ENCODE measurements around the gene TACC2. TPM values are rescaled to one million over a fixed set of nuclear protein-coding genes. Genes with fewer than 3 reads are reported as not detected.

Gene TACC2
- total RNA-seq, 2 experiments from 2014 or later, result not detected

- TF ChIP-seq CTCF (IDR thresholded peaks at IDR 0.05), result no peak
- Mint-ChIP-seq H3K9me3 (no peaks in the 10 kb centered on the region), H3K27me3 (peaks cover 2% of the 10 kb centered on the region), H3K27ac (no peak overlapping the region), H3K36me3 (ENCODE audit: low read depth) (no peaks in the 10 kb centered on the region), H3K4me1 (ENCODE audit: low read depth) (no peaks in the 10 kb centered on the region), H3K4me3 (no peak overlapping the region)
- ChIA-PET POLR2A (no interaction called here), CTCF (no interaction called here)
- DNase-seq, result no peak
- intact Hi-C loops (cut with micrococcal nuclease), result no loop called here
- ATAC-seq, result no peak
These were observed 240.7 kb downstream of the TACC2 start for GRCh38 chr10:122229666-122230065.

GRCh38 chr10:122230222-122230621 lies 241.3 kb downstream of the TACC2 start:
- no peaks in the 10 kb centered on the region for H3K36me3 Mint-ChIP-seq (ENCODE audit: low read depth)
- no peaks in the 10 kb centered on the region for H3K4me1 Mint-ChIP-seq (ENCODE audit: low read depth)
- no peak for ATAC-seq
- ChIA-PET CTCF (no interaction called here), POLR2A (no interaction called here)
- H3K4me3 Mint-ChIP-seq, result no peak overlapping the region
- H3K27me3 Mint-ChIP-seq, result peaks cover 2% of the 10 kb centered on the region
- DNase-seq, result no peak
- H3K9me3 Mint-ChIP-seq, result no peaks in the 10 kb centered on the region
- intact Hi-C loops (cut with micrococcal nuclease), result no loop called here
- TF ChIP-seq CTCF (IDR thresholded peaks at IDR 0.05), result no peak
- no peak overlapping the region for H3K27ac Mint-ChIP-seq

- no peaks in the 10 kb centered on the region for H3K9me3 Mint-ChIP-seq
- H3K27me3 Mint-ChIP-seq, result peaks cover 1% of the 10 kb centered on the region
- ChIA-PET CTCF (interaction anchor here (0.5 kb wide), 1 partner anchor 1896 kb away, joined by 3 read pairs; no protein-coding TSS in a partner anchor), POLR2A (no interaction called here)
- no peak for TF ChIP-seq CTCF (IDR thresholded peaks at IDR 0.05)
- intact Hi-C loops (cut with micrococcal nuclease), result no loop called here
- H3K4me3 Mint-ChIP-seq, result no peak overlapping the region
- no peaks in the 10 kb centered on the region for H3K4me1 Mint-ChIP-seq (ENCODE audit: low read depth)
- no peak overlapping the region for H3K27ac Mint-ChIP-seq
- DNase-seq, result no peak
- H3K36me3 Mint-ChIP-seq (ENCODE audit: low read depth), result no peaks in the 10 kb centered on the region
- no peak for ATAC-seq
These were observed 243.8 kb downstream of the TACC2 start for GRCh38 chr10:122232769-122233168.

GRCh38 chr10:122233857-122234348 lies 244.9 kb downstream of the TACC2 start:
- intact Hi-C loops (cut with micrococcal nuclease), result no loop called here
- ATAC-seq (no peak), DNase-seq (no peak)
- Mint-ChIP-seq H3K4me1 (ENCODE audit: low read depth) (no peaks in the 10 kb centered on the region), H3K9me3 (no peaks in the 10 kb centered on the region), H3K4me3 (no peak overlapping the region), H3K27ac (no peak overlapping the region), H3K36me3 (ENCODE audit: low read depth) (no peaks in the 10 kb centered on the region), H3K27me3 (peaks cover 1% of the 10 kb centered on the region)
- ChIA-PET POLR2A (no interaction called here), CTCF (no interaction called here)
- TF ChIP-seq CTCF (IDR thresholded peaks at IDR 0.05), result no peak

GRCh38 chr10:122234416-122234815 lies 245.5 kb downstream of the TACC2 start:
- TF ChIP-seq CTCF (IDR thresholded peaks at IDR 0.05), result no peak
- ATAC-seq, result no peak
- H3K4me1 Mint-ChIP-seq (ENCODE audit: low read depth), result no peaks in the 10 kb centered on the region
- no peaks in the 10 kb centered on the region for H3K36me3 Mint-ChIP-seq (ENCODE audit: low read depth)
- CTCF ChIA-PET, result no interaction called here
- POLR2A ChIA-PET, result no interaction called here
- no peak for DNase-seq
- no peak overlapping the region for H3K27ac Mint-ChIP-seq
- intact Hi-C loops (cut with micrococcal nuclease), result no loop called here
- no peaks in the 10 kb centered on the region for H3K9me3 Mint-ChIP-seq
- H3K27me3 Mint-ChIP-seq, result peaks cover 1% of the 10 kb centered on the region
- H3K4me3 Mint-ChIP-seq, result no peak overlapping the region

Measured in activated CD8-positive, alpha-beta T cell treated with anti-CD3 and anti-CD28 coated beads for 36 hours (primary cell).